Ishikawa (cell line): ENCODE measurements around the gene SKA1.

ENCODE experiments used
- CREB1 ChIP-seq: IDR thresholded peaks from 2 replicates; pipeline ENCODE4 v1.6.1; 2012; ENCODE audit warnings: low read depth
- RAD21 ChIP-seq: IDR thresholded peaks from 2 replicates; pipeline ENCODE4 v1.6.1; 2012; ENCODE audit warnings: low read depth
- TCF12 ChIP-seq: IDR thresholded peaks from 2 replicates; pipeline ENCODE4 v1.6.1; 2012; ENCODE audit warnings: low read depth
- TEAD4 ChIP-seq: IDR thresholded peaks from 2 replicates; pipeline ENCODE4 v1.6.1; 2012
- YY1 ChIP-seq: IDR thresholded peaks from 2 replicates; pipeline ENCODE4 v1.6.1; 2012; ENCODE audit warnings: low read depth
- TF ChIP-seq, protein P1 (sequence below): IDR thresholded peaks from 2 replicates; pipeline ENCODE4 v1.6.1; 2012; ENCODE audit warnings: low read depth, mild to moderate bottlenecking
- TF ChIP-seq, protein P2 (sequence below): IDR thresholded peaks from 2 replicates; pipeline ENCODE4 v1.6.1; 2012
- TF ChIP-seq, protein P3 (sequence below): IDR thresholded peaks from 2 replicates; pipeline ENCODE4 v1.6.1; 2012

DNA sequence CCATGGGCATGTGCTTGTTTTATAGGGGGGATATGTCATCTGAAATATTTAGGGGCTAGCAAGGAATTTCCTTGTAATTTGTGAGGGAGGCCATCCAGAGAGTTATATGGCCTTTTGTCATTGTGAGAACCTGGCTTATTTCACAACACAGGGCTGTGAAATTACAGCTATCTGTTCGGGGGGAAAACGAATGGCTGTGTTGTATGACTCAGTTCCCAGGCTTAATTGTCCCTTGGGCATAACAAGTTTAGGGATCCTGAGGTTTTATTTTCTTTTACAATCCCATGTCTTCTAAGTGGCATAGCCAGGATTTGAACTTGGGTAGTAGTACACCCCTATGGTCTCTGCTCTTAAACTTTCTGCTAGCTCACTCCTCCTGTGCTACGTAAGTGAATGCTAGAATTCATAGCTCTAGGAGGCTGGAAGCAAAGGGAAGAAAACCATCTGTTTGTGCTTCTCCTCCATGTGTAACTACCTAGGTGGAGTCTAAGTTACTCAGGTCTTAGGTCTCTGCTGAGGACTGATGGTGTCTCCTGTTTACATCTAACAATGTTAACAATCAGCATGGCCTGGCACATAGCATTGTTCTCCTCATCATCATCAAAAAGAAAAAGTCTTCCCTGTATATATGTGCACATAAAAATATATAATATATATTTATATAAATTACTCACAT is 53.8 kb downstream of the SKA1 start:
- TF ChIP-seq, protein P1, sequence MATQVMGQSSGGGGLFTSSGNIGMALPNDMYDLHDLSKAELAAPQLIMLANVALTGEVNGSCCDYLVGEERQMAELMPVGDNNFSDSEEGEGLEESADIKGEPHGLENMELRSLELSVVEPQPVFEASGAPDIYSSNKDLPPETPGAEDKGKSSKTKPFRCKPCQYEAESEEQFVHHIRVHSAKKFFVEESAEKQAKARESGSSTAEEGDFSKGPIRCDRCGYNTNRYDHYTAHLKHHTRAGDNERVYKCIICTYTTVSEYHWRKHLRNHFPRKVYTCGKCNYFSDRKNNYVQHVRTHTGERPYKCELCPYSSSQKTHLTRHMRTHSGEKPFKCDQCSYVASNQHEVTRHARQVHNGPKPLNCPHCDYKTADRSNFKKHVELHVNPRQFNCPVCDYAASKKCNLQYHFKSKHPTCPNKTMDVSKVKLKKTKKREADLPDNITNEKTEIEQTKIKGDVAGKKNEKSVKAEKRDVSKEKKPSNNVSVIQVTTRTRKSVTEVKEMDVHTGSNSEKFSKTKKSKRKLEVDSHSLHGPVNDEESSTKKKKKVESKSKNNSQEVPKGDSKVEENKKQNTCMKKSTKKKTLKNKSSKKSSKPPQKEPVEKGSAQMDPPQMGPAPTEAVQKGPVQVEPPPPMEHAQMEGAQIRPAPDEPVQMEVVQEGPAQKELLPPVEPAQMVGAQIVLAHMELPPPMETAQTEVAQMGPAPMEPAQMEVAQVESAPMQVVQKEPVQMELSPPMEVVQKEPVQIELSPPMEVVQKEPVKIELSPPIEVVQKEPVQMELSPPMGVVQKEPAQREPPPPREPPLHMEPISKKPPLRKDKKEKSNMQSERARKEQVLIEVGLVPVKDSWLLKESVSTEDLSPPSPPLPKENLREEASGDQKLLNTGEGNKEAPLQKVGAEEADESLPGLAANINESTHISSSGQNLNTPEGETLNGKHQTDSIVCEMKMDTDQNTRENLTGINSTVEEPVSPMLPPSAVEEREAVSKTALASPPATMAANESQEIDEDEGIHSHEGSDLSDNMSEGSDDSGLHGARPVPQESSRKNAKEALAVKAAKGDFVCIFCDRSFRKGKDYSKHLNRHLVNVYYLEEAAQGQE: no peak
- TF ChIP-seq CREB1 (no peak), TCF12 (no peak), RAD21 (no peak), YY1 (no peak), TEAD4 (no peak)
- TF ChIP-seq, protein P2, sequence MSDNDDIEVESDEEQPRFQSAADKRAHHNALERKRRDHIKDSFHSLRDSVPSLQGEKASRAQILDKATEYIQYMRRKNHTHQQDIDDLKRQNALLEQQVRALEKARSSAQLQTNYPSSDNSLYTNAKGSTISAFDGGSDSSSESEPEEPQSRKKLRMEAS: no peak
- TF ChIP-seq, protein P3, sequence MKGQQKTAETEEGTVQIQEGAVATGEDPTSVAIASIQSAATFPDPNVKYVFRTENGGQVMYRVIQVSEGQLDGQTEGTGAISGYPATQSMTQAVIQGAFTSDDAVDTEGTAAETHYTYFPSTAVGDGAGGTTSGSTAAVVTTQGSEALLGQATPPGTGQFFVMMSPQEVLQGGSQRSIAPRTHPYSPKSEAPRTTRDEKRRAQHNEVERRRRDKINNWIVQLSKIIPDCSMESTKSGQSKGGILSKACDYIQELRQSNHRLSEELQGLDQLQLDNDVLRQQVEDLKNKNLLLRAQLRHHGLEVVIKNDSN: no peak
